ENCODE measurements around the gene ASPSCR1. TPM values are rescaled to one million over a fixed set of nuclear protein-coding genes. Genes with fewer than 3 reads are reported as not detected.

ASPSCR1 gene
- total and polyA plus RNA-seq, 10 of the 15 experiments (the other 5 are each of a cell fraction or from before 2014, with no cell fraction given): 1.5 to 48.4 (median 25.4) TPM

- intact Hi-C loops (cut with micrococcal nuclease; ENCODE audit: unreplicated experiment) (loop anchor here (5.0 kb wide), 1 partner anchor 160 kb away; the partner anchor contains the start of gene P4HB), in situ Hi-C loops (cut with MboI) (no loop called here)
- peak within 1 kb of the TSS; percentile 85 for H3K9ac ChIP-seq (ENCODE audit: control insufficient read depth, insufficient read depth, low read length)
- ChIA-PET POLR2A (interaction anchor here (0.6 to 2.6 kb wide), 10 partner anchors 15 to 189 kb away, joined by 3 to 13 read pairs (median 4); partner anchors contain the start of genes ALYREF, ANAPC11, DCXR and FASN), RAD21 (ENCODE audit: unreplicated experiment) (interaction anchor here (0.6 to 4.4 kb wide), 8 partner anchors 12 to 132 kb away, joined by 3 to 68 read pairs (median 6); partner anchors contain the start of genes DCXR and NOTUM), CTCF (interaction anchor here (0.6 to 5.0 kb wide), 12 partner anchors 12 to 288 kb away, joined by 3 to 89 read pairs (median 5); partner anchors contain the start of genes DCXR and NOTUM), SMC1A (ENCODE audit: uncharacterized antibody, unreplicated experiment) (interaction anchor here (0.9 to 1.8 kb wide), 7 partner anchors 15 to 287 kb away, joined by 3 to 9 read pairs (median 4); partner anchors contain the start of gene DCXR)
- no peaks in the 10 kb centered on the region for H3K27me3 ChIP-seq (replicated peaks in 1 of 2; ENCODE audit: control insufficient read depth in 2 of 2, insufficient read depth in 2 of 2, low read length in 1 of 2)
- peak within 1 kb of the TSS; percentile 69 for H3K27ac ChIP-seq (ENCODE audit: control insufficient read depth, insufficient read depth)
- no peaks in the 10 kb centered on the region for H4K20me1 ChIP-seq (ENCODE audit: control insufficient read depth, insufficient read depth)
- peaks cover 14% of the 10 kb centered on the region for H3K4me1 ChIP-seq (ENCODE audit: control insufficient read depth, insufficient read depth, low read length)
- peak within 1 kb of the TSS; percentile 96 for H3K4me2 ChIP-seq (ENCODE audit: control insufficient read depth, insufficient read depth)
- WGBS (ENCODE audit: insufficient coverage, insufficient replicate concordance, low lambda C conversion rate, missing lambda C conversion rate): 1% methylated on average over 44 of the region's 64 CpGs
- peak within 1 kb of the TSS; percentile 95 for H3K4me3 ChIP-seq
- ATAC-seq (no peak), DNase-seq (ENCODE audit: low read depth, low spot score) (no peak), FAIRE-seq (no peak)
- no peaks in the 10 kb centered on the region for H3K9me3 ChIP-seq (replicated peaks; ENCODE audit: control insufficient read depth, insufficient read depth, low read length)
- peaks cover 26% of the 10 kb centered on the region for H3K79me2 ChIP-seq (ENCODE audit: control insufficient read depth, insufficient read depth, low read length)
- H2AFZ ChIP-seq (ENCODE audit: control insufficient read depth, low read depth, low read length): peak within 1 kb of the TSS; percentile 94
- H3K36me3 ChIP-seq (ENCODE audit: control insufficient read depth in 2 of 2, insufficient read depth in 2 of 2, low read length in 1 of 2): no peaks in the 10 kb centered on the region; a peak in 2 of 4 replicates
- BruUV-seq (replicated peaks): TSS peak; percentile 75
- TF ChIP-seq, protein P1, sequence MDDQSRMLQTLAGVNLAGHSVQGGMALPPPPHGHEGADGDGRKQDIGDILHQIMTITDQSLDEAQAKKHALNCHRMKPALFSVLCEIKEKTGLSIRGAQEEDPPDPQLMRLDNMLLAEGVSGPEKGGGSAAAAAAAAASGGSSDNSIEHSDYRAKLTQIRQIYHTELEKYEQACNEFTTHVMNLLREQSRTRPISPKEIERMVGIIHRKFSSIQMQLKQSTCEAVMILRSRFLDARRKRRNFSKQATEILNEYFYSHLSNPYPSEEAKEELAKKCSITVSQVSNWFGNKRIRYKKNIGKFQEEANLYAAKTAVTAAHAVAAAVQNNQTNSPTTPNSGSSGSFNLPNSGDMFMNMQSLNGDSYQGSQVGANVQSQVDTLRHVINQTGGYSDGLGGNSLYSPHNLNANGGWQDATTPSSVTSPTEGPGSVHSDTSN (IDR thresholded peaks at IDR 0.05; ENCODE audit: insufficient replicate concordance, low read depth, low read length): no peak
- TF ChIP-seq, protein P2, sequence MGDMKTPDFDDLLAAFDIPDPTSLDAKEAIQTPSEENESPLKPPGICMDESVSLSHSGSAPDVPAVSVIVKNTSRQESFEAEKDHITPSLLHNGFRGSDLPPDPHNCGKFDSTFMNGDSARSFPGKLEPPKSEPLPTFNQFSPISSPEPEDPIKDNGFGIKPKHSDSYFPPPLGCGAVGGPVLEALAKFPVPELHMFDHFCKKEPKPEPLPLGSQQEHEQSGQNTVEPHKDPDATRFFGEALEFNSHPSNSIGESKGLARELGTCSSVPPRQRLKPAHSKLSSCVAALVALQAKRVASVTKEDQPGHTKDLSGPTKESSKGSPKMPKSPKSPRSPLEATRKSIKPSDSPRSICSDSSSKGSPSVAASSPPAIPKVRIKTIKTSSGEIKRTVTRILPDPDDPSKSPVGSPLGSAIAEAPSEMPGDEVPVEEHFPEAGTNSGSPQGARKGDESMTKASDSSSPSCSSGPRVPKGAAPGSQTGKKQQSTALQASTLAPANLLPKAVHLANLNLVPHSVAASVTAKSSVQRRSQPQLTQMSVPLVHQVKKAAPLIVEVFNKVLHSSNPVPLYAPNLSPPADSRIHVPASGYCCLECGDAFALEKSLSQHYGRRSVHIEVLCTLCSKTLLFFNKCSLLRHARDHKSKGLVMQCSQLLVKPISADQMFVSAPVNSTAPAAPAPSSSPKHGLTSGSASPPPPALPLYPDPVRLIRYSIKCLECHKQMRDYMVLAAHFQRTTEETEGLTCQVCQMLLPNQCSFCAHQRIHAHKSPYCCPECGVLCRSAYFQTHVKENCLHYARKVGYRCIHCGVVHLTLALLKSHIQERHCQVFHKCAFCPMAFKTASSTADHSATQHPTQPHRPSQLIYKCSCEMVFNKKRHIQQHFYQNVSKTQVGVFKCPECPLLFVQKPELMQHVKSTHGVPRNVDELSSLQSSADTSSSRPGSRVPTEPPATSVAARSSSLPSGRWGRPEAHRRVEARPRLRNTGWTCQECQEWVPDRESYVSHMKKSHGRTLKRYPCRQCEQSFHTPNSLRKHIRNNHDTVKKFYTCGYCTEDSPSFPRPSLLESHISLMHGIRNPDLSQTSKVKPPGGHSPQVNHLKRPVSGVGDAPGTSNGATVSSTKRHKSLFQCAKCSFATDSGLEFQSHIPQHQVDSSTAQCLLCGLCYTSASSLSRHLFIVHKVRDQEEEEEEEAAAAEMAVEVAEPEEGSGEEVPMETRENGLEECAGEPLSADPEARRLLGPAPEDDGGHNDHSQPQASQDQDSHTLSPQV (IDR thresholded peaks at IDR 0.05): no peak
- TF ChIP-seq EED (IDR thresholded peaks at IDR 0.05; ENCODE audit: low read depth) (no peak), NBN (IDR thresholded peaks at IDR 0.05) (0 out of 2 replicates have a peak, but pooled peaks have one; percentile 31), STAT1 (conservative IDR thresholded peaks at IDR 0.05) (no peak), GATAD2B (conservative IDR thresholded peaks at IDR 0.05; ENCODE audit: low read depth) (peak; percentile 67), ZNF622 (IDR thresholded peaks at IDR 0.05) (no peak), ZNF207 (IDR thresholded peaks at IDR 0.05; ENCODE audit: borderline replicate concordance) (0 out of 2 replicates have a peak, but pooled peaks have one; percentile 41), ZSCAN29 (IDR thresholded peaks at IDR 0.05) (no peak), NKRF (conservative IDR thresholded peaks at IDR 0.05) (peak; percentile 95), POLR2AphosphoS2 (IDR thresholded peaks at IDR 0.05; ENCODE audit: low read depth, low read length) (no peak)
- TF ChIP-seq, protein P3, sequence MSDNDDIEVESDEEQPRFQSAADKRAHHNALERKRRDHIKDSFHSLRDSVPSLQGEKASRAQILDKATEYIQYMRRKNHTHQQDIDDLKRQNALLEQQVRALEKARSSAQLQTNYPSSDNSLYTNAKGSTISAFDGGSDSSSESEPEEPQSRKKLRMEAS (IDR thresholded peaks at IDR 0.05; ENCODE audit: low read depth, low read length): peak; percentile 39; the same call in 1 of the 2 replicates
- TF ChIP-seq, protein P4, sequence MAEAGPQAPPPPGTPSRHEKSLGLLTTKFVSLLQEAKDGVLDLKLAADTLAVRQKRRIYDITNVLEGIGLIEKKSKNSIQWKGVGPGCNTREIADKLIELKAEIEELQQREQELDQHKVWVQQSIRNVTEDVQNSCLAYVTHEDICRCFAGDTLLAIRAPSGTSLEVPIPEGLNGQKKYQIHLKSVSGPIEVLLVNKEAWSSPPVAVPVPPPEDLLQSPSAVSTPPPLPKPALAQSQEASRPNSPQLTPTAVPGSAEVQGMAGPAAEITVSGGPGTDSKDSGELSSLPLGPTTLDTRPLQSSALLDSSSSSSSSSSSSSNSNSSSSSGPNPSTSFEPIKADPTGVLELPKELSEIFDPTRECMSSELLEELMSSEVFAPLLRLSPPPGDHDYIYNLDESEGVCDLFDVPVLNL (IDR thresholded peaks at IDR 0.05; ENCODE audit: low read depth, low read length): no peak
These were observed 45.0 kb downstream of the ASPSCR1 start, which contains the start of gene CENPX for GRCh38 chr17:82022310-82022980. TSS of gene CENPX (minus strand) at chr17:82022878. CDS start at chr17:82022861, 17 bp downstream.
